HG02938 (cell line): ENCODE data around the gene DUSP7.

Experiments used
- ATAC-seq: cut with Tn5 transposase; IDR thresholded peaks from one replicate; pipeline ENCODE4 v1.9.1; 2021; ENCODE audit warnings: mild to moderate bottlenecking, moderate library complexity; ENCODE audit not compliant: unreplicated experiment

DUSP7 gene

DNA sequence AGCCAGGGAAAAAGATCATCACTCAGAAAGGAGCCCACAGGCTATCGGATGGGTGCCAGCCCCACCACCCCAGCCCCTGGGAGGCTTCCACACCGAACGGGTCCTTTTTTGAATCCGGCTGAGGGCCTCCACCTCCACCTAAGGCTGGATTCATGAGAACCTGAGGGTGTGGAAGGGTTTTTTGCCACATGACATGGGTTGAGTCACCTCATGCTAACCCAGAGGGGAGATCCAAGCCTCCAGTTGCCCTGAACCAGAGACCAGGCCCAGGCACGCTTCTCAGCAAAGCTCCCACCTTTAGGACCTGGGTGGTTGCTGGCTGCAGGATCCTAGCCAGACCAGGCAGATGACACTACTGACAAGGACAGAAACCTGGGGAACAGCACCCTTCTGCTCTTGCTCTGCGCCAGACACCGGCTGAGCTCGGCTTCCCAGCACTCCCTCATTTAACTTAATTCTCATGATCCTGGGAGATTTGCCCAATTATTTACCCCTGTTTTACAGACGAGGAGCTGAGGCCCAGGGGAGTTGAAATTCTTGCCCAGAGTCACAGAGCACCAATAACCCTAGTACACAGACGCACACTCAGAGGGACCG lies 25.6 kb downstream of the DUSP7 start:
- ATAC-seq = no peak

DNA sequence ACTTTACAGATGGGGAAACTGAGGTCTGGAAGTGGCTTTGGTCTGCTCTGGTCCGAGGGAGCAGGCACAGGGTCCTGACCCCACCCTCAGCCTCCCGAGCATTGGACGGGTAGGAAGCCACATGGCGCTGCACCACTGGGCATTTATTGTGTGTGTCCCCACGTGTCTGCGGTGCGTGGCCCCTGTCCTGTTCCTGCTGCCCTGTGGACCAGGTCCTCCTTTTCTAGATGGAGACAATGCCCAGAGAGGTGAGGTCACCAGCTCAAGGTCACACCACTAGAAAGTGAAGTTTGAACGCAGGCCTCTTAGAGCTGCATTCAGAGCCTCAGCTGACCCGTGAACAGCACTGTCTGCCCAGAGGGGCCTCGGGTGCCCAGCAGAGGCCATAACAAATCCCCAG lies 26.8 kb downstream of the DUSP7 start:
- no peak for ATAC-seq

DNA sequence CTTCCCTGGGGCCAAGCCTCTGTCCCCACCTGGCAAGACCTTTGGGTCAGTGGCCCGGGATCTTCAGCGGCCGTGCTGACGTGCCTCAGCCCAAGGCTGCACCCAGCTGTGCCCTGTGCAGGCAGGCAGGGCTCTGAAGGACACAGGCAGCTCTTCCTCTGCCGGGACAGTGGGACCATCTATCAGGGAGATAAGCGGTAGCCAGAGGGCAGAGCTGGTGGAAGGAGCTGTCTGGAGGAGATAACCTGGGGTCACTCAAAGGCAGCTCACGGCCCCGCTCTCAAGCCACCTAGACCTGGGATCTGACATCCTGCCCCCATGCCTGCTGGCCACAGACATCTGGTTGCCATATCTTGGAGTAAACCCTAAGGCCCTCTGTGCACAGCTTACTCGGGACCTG lies 27.3 kb downstream of the DUSP7 start:
- ATAC-seq = no peak

DNA sequence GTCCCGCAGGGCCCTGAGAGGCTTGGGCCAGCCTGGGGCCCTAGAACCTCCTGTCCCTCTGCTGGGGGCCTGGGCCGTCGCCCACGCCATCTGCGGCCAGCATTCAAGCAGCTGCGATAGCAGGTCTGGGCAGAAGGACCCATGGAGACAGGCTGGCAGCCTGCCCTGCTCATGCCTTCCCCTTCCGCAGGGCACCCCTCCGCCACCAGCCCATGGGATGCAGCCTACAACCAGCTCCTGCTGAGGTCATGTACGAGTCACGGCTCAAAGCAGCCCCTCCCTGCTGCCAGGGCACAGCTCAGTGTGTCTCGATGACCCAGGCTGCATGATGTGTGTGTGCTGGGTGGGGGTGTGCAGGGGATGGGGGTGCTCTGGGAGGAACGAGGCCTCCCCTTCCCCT lies 27.8 kb downstream of the DUSP7 start:
- ATAC-seq = no peak

DNA sequence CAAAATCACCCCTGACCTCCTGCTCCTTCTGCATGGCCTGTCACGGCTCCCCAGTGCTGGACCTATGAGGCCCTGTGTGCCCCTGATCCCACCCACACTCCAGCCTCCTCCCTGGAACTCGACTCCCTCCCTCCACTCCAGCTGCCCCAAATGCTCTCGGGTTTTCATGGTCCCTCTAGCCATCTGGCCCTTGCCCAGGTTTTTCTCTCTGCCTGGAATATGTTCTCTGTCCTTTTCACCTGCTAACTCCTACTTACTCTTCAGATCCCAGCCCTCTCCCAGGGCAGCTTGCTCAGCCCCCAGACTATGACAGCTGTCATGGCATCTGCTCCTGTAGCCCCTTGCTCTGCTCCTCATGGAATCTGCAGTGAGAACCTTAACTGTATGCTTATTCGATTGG lies 30.3 kb downstream of the DUSP7 start:
- no peak for ATAC-seq

DNA sequence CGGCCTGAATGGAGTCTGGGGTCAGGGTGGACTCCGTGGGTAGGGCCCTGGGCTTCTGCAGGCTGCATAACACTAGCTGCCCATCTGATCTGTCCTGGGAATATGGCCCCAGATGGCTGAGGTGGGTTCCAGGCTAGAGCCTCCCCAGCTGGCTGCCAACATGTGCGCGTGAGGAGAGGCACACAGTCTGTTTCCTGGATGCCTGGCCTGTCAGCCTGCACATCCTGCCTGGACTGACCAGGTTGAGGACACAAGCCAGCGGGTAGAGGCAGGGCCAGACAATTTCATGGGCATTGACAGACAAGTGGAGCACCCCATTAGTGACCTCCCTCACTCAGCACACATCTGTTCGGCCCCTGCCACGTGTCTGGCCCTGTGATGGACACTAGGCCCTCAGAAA lies 30.9 kb downstream of the DUSP7 start:
- no peak for ATAC-seq

DNA sequence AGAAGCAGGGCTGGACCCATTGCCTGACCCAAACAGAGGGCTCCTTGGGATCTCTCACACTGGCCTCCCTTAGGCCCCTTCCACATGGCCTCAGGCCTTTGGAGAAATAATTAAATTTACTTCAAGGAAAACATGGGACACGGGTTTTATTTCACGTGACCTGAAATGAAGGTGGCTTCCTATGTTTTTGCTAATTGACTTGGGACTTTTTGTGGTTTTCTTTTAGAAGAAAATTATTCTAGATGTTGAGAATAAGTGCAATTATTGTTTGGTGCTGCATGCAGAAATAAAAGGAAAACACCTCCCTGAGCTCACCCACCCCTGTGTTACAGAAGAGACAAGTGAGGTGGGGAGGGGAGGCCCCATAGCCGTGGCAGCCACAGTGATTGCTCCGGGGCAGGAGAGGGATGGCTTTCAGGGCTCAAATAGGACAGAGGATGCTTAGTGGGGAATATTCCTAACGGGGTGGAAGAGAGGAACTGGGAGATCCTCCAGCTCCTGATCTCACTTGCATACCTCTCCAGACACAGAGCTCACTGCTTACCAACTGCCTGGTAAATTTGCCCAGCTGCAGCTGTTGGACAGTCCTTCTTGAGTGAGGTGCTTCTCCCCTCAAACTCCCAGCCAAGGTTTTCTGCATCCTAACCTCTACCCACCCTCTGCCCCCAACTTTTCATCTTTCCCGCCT lies 31.5 kb downstream of the DUSP7 start:
- no peak for ATAC-seq

DNA sequence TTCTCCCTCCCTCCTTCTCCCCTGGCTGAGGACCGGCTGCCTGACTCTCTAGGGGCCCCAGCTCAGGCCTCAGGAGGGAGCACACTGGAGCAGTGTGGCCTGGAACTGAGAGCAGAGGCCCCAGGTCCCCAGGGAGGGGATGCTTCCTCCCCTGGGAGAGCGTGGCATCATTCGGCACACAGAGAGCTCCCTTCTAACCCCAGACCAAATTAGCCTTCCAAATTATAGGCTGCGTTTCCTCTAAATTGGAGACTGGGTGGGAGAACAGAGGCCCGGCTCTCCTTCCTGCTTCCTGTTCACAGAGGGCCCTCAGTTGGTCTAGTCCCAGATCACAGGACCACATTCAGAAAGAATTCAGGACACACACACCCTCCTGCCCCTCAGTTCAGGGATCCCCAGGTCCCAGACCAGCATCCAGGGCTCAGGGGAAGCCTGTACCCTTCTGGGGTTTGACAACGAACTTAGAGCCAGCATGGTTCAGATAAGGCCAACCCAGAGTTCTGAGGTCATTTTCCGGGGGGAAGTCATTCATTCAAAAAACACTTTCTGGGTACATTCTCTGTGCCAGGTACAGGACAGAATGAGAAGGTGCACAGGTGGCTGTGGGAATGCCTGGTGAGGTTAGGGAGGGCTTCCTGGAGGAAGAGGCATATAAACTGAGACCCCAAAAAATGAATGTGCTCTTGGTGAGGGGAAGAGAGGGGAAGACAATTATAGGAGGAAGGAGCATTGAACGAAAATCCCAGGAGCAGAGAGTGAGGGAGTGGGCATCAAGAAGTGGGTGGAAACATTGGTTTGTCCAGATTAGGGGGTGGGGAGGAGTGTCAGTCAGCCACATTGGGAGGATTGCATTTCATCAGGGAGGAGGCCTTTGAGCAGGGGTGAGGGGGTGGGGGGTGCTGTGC lies 32.3 kb downstream of the DUSP7 start:
- no peak for ATAC-seq

DNA sequence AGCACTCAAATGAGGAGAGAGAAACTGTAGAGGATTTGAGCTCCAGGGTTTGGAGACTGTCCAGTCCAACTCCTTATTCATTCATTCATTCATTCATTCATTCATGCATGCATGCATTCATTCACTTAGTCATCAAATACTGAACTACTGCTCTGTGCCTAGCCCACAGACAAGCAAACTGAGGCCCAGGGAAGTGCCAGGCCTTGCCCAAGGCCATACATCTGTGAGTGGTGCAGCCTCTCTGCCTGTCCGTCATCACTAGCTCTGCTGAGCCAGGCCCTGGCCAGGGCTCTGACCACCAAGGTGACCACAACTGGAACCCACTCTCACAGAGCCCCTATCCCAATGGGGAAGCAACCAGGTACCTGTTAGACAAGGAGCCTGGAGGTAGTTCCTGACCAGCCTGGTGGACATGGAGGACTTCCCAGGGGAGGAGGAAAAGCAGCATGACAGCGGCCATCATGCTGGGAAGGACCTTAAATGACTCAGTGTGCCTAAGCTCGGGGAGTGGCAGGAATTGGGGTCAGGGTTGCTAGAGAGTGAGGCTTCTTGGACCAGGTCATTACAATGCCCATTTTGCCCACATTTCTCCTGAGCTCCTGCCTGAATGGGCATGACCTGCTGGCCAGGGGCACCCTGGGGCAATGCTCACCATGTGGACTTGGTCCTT lies 33.1 kb downstream of the DUSP7 start:
- no peak for ATAC-seq

DNA sequence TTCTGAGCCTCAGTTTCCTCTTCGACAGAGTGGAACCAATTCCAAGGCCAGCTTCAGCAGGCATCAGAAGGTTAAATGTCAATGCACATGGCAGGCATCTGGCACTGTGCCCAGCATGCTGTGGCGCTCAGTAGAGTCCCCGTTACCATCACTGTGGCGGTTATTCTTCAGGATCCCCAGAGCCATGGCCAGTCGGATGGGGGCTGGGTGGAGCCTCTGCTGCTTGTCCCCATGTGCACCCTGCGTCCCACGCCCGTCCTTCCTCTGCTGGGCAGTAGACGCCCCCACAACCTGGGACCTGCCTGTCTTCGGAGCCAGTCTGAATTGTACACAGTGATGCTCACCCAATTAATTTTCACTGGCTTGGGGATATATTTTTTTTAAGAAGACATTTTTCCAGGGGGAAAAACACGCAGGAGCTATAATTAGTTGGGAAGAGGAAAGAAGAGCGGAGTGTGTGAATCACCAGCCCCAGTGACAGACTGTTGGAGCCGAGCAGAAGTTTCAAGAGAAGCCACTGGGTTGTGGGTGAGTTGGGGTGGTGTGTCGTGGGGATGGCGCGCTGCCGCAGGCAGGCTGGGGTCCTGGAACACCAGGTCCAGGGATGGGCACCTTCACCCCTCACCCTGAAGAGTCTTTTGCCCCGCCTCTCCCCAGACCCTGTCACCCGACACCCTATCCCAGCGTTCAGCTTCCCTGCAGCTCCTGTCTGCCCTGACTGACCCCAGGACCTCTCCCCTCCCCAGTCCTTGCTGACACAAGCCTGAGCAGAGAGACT lies 33.9 kb downstream of the DUSP7 start:
- ATAC-seq = no peak

DNA sequence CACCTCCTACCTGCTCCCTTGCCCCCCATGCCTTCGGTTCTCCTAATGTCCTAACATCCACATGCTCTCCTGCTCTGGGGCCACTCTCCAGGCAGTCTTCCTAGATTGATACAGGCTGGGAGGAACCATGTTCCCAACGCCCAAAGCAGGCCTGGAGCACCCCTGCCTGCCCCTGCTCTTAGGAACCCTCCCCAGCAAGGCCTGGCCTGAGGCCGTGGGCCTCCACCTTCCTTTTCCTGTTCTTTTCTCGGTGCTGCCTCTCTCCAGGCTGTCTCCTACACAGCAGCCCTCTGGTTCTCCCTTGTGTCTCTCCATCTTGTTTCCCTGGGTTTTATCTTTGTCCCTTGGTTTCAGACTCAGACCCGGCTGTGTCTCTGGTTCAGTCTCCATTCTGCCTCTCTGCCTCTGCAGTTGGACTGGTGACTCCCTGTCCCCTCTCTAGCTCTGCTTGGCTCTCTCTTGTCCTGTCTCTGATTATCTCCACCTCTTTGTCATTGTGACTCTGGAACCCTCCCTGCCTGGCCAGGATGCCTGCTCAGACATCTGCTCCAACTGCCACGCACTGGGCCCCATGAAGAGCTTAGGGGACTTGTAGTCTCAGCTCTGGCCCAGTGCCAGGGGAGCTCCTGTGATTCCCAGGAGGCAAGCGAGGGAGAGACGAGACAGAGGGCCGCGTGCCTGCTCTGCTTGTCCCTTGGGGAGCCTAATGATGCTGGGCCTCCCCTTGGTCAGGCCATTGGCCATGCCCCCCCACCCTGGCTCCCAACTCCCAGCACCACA lies 34.7 kb downstream of the DUSP7 start:
- no peak for ATAC-seq

DNA sequence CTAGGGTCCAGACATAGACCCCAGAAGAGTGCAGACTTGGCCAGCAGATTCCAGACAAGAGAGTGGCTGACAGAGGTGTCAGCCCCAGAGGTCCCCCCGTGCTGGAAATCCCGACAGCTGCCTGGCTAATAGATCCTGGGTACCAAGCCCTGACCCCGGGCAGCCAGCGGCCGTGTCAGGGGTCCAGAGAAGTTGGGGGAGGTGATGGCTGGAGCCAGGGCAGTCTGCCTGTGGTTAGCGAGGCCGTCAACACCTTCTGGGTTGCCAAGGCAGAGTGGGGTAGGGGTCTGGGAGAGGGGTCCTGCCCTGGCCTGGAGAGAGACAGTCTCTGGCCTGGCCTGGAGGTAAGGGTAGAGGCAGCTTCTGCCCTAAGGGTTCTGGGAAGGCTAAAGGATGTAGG lies 35.6 kb downstream of the DUSP7 start:
- no peak for ATAC-seq

DNA sequence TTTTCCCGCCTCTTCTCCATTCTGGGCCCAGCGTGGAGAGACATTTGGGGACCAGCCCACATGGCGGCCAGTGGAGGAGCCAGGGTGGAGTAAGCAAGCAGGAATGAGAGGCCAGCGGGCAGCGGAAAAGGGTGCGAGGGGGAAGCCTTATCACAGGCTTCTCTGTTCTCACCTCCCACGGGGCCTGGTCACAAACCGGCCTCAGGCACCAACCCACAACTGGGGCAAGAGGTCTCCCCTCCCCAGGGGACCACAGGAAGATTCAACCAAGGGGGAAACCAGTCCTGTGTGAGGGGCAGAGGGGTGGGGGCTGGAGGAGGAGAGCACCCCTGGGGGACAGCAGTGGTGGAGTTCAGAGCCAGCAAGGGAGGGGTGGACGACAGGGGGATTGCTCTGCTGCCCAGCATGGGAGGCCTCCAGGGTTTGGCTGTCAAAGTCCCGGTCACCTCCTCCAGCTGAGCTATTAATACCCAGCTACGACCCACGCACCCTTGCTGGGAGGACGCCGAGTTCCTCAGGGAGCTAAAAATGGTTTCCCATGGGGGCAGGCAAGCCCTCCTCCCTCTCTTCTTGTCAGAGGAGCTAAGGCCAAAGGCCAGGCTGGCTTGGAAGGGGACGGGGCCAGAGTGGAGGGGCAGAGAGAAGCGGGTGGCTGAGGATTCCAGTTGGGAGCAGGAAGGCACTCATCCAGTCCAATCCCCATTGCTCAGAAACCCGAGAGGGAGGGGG lies 36.9 kb downstream of the DUSP7 start:
- ATAC-seq = no peak

DNA sequence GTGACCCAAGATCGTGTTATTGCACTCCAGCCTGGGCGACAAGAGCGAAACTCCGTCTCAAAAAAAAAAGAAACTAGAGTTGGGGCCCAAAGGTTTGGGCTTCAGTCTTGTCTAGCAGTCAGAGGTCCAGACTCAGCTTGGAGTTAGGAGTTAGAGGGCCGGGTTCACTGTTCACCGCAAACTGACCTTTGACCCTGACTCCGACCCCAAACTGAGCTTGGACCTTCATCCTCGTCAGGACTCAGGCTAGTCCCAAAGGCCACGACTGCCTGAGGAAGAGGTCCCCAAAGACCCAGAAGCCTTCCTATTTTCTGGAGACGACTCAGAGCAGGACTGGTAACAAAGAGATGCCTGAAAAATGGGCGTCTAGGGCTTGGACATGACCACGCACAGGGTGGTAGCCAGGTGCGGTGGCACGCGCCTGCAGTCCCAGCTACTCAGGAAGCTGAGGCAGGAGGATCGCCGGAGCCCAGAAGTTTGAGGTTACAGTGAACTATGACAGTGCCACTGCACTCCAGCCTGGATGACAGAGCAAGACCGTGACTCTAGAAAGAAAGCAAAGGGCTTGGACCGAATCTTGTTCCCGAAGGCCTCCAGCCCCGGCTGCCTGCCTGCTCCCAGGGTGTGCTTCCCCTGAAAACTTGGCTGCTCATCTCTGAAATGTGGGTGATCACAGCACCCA lies 37.9 kb downstream of the DUSP7 start:
- no peak for ATAC-seq

DNA sequence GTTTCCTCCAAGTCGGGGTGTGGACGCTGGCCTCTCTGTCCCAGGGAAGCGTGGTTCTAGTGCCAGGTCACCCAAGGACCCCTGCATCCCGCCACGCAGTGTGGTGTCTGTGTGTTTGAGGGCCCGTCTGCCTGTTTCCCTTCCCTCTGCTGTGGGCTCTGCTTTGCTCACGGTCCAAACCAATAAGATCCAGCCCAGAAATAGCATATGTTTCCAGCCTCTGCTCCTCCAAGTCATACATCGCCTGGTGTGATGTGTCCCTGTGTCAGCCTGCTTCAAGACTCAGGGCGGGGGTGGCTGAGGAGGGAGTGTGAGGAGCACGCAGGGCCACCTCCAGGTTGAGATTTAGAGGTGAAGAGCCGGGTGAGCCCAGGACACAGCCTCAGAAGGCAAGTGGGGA lies 38.8 kb downstream of the DUSP7 start:
- ATAC-seq = no peak

DNA sequence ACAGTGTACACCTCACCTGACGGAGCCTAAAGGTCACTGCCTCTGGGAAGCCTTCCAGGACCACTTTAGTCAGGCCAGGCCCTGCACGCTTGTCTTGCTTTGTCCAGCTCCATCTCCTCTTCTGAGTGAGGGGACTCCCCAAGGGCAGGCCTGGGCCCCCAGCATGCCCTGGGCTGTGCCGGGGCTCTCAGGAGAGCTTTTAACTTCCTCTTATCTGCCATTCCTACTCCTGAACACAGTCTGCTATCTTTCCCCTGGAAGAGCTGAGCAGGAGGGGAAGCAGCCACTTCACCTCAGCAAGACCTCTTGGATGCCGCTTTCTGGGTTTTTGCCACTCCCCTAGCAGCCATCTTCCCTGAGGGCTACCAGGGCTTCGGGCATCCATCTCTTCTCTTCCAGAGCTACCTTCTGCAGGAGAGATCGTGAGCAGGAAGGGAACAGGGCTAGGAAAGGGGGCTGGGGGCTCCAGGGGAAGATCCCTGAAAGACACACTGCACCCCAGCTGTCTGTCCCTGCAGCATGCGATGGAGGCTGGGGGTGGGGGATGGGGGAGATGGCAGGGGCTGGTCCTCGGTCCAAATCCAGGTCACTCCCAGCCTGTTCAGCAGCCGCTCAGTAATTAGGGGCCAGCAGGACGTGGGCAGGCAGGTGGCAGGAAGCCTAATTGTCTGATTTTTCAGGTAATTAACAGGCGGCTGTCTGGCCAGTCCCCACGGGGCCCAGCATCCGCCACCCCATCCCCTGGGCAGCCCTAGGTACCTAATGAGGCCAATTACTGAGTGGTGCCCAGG lies 40.7 kb downstream of the DUSP7 start:
- no peak for ATAC-seq

DNA sequence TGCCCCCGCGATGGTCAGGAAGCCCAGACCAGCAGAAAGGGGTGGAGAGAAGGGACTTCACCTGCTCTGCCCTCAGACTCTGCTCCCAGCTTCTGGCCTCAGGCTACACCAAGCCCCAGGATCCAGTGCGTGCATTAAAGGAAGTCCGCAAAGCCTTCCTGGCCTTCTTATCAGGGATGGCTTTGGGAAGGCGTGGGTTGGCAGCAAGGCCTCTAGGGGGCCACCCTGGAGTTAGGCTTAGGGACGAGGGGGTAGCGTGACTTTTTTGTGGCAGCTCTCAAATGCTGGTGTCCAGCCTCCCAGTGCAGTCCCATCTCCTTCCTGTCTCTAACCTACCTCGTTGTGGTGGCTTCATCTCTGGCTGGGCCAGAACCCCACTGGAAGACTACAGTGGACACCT lies 41.8 kb downstream of the DUSP7 start:
- ATAC-seq = no peak
